Stimulated activated CD4-positive, alpha-beta T cell treated with anti-CD3 and anti-CD28 coated beads, Interleukin-2, amount 100 ng/mL, for 4 hours (primary cell): Measurements from ENCODE around the gene INPP4B.

Source experiments
- DNase-seq: peaks from one replicate; pipeline ENCODE4 v3.0.0-alpha.2; 2020; ENCODE audit warnings: low read depth

INPP4B gene

DNA sequence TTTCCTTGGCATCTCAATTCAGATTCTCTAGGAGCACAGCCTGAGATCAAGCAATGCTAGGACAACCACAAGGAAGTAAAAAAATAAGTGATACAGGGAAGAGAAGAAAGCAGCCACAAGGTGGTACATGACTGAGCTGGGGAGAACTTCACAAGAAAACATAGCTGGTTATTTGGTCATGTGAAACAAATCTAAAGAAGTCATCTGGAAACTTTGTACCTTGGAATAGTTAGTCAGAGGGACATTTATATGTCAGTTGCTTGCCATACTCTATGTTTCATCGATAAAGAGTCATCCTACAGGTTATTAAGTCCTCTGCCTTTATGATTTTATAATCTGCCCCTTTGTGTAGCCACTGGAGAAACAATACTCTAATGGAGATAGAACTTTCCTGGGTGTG, 634.7 kb downstream of the INPP4B start:
- DNase-seq, result no peak

DNA sequence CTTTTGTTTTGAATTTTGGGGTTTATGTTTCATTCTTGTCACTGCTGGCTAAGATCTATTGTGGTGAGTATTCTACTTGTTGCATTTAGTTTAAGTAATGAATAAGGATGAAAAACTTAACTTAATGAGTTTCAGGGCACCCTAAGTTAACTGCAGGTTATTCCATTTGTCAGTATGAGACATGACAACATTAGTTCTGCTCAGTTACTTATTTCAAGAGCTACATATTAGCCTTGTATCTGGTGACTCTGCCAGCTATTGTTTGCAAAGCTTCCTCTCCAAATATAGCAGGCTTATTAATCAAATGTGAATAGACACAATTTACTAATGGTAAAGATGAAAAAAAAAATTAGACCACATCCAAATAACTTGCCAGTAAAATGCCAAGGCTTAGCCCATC, 642.6 kb downstream of the INPP4B start:
- no peak for DNase-seq

DNA sequence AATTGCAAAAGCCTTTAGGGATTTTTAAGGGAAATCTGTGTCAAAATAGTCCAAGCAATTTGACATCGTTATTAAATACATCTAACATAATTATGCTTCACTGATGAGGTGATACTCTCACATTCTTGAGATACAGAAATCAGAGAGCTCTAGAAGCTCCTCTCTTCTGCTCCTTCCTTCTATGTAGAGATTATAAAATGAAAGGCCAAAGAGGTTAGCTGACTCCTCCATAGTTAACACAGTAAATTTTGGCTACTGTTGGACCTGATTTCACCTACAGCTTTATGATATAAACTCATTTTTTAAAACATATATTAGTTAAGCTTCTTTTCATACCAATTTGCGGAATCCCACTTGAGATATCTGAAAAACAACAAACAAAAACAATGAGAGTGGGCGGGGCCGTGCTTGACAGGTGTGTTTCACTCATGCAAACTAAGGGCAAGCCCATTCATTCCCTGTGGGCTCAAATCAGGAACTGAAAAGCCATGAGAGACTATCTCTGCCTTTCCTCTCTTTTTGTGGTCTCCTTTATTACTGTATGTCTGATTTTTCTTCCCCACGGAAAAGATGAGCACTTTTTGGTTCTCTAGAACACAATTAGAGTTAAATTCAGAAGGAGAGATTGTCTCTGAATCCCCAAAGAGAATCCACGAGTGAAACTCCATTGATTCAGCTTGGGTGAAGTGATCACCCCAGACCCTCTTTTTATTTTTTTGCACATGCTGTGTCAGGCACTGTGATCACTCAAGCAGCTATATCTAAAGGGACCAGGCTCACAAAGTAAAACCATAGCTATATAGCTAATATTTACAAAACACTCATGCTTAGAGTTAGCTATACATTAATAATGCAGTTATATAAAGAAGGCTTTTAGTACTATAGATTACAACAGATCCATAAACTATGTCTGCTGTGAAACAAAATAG, 643.4 kb downstream of the INPP4B start:
- DNase-seq, result no peak

GRCh38 chr4:142201041-142201440, 645.1 kb downstream of the INPP4B start:
- no peak for DNase-seq

GRCh38 chr4:142194905-142195304, 651.2 kb downstream of the INPP4B start:
- DNase-seq, result no peak

DNA sequence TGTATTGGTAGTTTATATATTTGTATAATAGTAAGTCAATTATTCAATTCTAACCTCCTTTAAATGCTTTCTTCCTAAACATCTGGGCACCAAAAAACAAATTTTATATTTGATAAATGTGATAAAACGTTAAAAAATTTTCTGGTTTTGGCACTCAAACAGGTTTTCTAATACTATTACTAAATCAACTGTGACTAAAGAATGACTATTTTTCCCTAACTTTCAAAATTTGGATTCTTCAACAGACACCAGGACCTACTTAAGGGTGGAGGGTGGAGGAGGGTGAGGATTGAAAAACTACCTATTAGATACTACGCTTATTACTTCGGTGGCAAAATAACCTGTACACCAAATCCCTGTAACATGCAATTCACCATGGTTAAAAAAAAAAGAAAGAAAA, 654.2 kb downstream of the INPP4B start:
- DNase-seq, result no peak

GRCh38 chr4:142181021-142181420, 665.1 kb downstream of the INPP4B start:
- DNase-seq, result no peak

GRCh38 chr4:142169216-142169615, 676.9 kb downstream of the INPP4B start:
- no peak for DNase-seq

DNA sequence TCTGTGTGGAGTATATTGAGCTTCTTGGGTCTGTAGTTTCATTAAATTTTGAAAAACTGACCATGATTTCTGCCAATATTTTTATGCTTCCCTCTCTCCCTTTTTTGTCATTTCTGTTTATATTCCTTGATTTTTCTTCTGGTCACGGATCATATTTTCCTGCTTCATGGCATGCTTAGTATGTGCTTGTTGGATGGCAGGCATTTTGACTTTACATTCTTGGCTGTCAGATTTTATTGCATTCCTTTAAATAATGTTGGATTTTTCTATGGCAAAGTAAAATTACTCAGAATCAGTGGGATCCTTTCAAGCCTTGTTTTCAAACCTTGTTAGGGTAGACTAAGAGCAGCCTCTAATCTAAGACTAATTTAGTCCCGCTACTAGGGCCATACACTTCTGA, 677.9 kb downstream of the INPP4B start:
- DNase-seq, result no peak

DNA sequence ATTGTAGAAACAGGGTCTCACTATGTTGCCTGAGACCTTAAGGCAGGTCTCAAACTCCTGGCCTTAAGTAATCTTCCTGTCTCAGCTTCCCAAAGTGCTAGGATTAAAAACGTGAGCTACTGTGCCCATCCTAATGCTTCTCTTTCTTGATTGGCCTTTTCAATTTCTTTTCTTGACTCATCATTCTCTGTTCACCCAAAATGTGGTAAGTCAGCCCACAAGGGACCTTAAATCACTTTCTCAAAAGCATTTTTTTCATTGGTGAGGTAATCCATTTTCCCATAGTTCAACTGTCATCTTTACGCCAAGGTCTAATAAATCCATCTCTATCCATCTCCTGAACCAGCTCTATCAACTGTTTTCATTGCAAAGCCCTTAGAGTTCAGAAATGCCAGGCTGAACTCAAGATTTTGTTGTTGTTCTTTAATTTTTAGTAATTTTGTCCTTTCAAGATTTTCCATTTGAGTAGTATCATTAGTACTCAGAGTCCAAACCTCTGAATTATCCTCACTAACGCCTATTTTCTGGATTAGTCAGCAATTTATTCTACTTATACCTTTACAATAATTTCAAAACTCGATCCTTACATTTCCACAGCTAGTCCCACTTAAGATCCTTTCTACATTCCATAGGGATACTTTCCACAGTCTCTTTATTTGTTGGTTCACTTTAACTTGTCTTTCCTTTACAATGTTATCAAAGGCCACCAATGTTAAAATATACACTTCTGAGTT, 681.2 kb downstream of the INPP4B start:
- DNase-seq, result no peak

DNA sequence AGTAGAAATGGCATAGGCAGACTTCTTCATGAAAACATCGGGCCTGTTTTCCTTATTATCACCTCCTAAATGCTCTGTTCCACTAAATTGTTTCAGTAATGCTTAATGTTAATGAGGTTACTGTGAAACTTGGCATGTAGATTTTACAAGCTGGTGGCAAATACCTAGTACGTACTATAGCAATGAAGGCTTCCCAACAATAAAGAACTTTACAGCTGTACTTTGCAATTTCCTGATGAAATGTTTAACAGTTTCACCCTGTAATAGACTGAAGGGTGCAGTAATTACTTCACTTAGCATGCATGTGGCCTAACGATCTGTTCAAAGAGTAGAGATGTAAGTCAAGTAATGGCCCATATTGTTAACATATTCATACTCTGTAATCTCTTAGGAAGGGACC, 685.0 kb downstream of the INPP4B start:
- DNase-seq, result no peak

- no peak for DNase-seq
Observed at GRCh38 chr4:142160509-142160908, 685.6 kb downstream of the INPP4B start.

- no peak for DNase-seq
Observed at GRCh38 chr4:142158980-142159379, 687.1 kb downstream of the INPP4B start.

DNA sequence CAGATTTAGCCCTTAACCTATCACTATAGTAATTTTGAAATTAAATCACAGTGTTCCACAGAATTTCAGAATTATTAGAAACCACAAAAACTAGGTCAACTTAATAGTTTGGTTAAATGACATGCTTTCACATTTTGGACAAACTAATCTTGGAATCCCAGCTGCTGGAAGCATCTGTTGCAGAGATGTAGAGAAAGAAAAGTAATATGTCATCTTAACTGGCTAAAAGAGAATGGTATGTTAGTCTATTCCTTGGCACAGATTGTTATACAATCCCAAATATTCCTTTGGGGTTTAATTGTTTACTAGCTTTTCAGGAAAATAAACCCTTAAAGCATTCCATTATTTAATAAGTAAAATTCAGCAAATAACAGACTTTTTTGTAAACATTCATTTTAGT, 689.8 kb downstream of the INPP4B start:
- no peak for DNase-seq

DNA sequence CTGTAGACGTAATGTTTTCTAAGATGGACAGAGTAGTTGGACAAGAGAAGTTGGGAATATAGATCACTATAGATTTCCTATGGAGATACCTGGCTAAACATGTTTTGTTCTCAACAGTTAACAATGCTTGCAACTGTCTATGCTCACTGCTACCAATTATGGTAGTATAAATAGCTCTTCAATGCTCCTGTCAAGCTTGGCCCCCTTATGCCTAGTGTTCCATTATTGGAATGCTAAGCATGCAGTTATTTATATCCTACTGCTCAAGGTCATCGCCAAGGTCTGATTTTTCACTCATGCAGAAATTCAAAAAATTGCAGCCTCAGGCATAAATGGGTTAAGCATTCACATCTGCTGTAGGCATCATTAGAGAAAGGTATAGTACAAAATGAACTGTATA, 690.8 kb downstream of the INPP4B start:
- DNase-seq, result no peak

DNA sequence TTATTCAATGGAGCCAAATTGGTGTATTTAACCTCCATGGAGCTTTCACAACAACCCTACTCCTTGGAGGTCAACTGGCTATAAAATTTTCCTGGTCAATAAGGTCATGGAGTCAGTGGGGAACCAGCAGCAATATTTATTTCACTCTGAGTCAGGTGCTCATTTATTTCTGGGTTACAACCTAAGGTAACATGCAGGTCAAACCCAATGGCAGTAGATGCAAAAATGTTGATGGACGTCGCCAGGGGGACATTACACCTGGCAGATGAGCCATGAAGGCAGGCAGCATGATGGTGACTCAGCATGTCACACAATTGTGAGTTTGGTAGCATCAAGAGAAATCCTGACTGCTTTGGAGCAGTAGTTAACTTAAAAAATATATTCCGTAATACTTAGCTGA, 695.6 kb downstream of the INPP4B start:
- DNase-seq, result no peak

- no peak for DNase-seq
Observed at GRCh38 chr4:142144813-142145212, 701.3 kb downstream of the INPP4B start.

- no peak for DNase-seq
Observed at GRCh38 chr4:142142366-142143054, 703.6 kb downstream of the INPP4B start.

DNA sequence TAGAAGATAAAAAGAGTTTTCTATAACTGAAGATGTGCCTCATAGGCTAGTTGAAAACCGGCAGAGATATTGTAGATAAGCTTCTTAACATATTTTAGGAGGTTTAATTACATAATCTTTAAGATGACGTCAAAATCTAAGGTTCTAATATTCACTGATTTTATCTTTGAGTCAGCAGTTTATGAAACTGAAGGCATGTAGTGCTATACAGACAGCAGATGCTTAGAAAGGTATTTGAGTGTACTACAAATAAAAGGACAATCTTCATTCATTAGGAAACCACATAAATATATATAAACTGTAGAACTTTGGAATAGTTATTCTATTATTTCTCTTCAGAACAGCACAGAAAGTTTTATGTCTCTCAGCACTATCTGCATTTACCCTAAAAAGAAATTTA, 704.9 kb downstream of the INPP4B start:
- DNase-seq, result no peak

DNA sequence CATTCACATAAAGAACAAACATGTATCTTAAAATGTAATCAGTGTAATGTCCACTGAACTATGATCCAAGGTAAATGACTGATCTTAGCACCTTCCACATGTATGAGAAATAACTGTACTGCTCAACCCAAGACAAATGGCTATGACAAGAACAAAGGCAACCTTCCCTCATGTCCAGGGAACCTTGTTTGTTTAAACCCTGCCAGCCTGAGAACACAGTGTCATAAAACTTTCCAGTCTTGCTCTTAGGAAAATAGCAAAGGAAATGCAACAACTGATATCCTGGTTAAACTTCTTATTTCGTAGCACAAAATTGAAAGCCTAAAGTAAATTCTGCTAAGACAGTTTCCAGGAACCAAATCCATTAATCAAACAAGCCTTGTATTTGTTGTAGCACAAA, 715.4 kb downstream of the INPP4B start:
- no peak for DNase-seq

- DNase-seq, result no peak
Observed at GRCh38 chr4:142129931-142130330, 716.2 kb downstream of the INPP4B start.

DNA sequence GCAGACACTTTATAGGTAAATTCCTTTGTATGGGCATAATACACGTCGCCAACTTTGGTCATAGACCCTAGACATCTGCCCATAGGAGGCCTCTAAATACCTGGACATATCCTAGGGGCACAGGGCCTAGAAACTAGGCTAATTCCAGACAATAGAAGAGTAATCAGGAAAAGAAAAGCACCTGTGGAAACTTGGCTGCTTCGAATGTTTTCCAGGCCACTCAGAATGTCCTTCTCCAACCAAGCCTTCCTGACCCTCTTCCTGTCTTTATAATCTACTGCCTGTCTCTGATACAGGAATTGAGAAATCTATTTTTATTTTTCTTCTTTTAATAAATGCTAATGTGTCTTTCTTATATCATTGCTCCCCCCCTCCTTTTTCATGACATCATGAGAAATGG, 716.6 kb downstream of the INPP4B start:
- DNase-seq, result no peak

DNA sequence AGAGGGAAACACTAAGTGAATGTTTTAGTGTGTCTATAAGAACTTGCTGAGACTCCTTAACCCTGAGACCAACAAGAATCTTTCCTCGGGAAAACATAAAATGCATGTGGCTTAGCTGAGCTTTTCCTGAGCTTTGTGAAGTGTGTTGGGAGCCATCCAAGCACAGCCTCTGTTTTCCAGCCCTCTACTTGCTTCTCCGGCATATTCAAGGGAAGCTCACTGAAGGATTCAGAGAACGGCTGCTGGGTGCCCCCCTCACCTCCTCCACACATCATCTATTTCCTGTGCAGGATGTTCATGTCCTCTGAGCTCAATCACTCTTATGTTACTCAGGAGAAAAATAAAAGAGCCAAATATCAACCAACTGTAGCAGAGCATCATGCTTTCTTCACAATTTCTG, 717.6 kb downstream of the INPP4B start:
- DNase-seq, result no peak
